PFSK-1 (cell line): ENCODE data around the gene JDP2.

Experiments used
- POLR2AphosphoS5 ChIP-seq: IDR thresholded peaks from 2 replicates; pipeline ENCODE4 v1.6.1; 2012; ENCODE audit warnings: low read depth, mild to moderate bottlenecking, control low read depth, low read length, moderate library complexity
- TF ChIP-seq, protein P1 (sequence below), 2 experiments: IDR thresholded peaks; 2 replicates each; pipeline versions ENCODE4 v1.6.1 to v1.8.0; 2011 to 2012; ENCODE audit warnings: low read depth in 2 of 2, low read length in 2 of 2, control low read depth in 1 of 2, inconsistent platforms in 1 of 2, mild to moderate bottlenecking in 1 of 2, moderate library complexity in 1 of 2; ENCODE audit not compliant: insufficient read depth in 1 of 2

DNA sequence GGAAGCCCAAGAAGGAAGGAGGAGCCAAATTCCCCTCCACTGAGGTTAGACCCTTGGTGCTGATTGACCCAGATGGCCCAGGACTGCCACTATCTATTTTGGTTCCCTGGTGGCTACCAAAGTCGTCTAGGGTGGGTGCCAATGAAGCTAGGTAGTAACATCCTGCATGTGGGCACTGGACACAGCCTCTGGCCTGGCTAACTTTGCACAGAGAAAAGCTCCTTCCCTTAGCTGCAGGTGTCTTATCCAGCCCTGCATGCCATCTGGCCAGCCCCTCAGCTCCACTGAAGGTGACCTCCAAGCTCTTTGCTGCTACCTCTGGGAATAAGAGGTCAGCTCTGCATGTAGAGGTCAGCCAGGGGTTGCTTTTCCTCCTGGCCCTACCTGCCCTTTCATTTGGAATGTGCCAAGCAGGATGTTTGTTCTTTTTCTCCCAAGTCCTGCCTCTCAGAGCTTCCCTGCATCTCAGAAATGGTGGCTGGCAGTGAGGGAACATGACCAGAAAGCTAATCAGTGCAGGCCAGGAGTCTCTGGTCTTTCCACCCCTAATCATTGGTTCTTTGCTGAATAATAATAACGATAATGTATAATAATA lies 34.0 kb downstream of the JDP2 start:
- no peak for TF ChIP-seq POLR2AphosphoS5
- TF ChIP-seq, protein P1, sequence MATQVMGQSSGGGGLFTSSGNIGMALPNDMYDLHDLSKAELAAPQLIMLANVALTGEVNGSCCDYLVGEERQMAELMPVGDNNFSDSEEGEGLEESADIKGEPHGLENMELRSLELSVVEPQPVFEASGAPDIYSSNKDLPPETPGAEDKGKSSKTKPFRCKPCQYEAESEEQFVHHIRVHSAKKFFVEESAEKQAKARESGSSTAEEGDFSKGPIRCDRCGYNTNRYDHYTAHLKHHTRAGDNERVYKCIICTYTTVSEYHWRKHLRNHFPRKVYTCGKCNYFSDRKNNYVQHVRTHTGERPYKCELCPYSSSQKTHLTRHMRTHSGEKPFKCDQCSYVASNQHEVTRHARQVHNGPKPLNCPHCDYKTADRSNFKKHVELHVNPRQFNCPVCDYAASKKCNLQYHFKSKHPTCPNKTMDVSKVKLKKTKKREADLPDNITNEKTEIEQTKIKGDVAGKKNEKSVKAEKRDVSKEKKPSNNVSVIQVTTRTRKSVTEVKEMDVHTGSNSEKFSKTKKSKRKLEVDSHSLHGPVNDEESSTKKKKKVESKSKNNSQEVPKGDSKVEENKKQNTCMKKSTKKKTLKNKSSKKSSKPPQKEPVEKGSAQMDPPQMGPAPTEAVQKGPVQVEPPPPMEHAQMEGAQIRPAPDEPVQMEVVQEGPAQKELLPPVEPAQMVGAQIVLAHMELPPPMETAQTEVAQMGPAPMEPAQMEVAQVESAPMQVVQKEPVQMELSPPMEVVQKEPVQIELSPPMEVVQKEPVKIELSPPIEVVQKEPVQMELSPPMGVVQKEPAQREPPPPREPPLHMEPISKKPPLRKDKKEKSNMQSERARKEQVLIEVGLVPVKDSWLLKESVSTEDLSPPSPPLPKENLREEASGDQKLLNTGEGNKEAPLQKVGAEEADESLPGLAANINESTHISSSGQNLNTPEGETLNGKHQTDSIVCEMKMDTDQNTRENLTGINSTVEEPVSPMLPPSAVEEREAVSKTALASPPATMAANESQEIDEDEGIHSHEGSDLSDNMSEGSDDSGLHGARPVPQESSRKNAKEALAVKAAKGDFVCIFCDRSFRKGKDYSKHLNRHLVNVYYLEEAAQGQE (IDR thresholded peaks at IDR 0.05; ENCODE audit: insufficient read depth in 1 of 2, low read depth in 2 of 2, low read length in 2 of 2): no peak
